Measurements from ENCODE around the gene DDRGK1.
A peak's percentile ranks its signal among the peaks of the same experiment; 100 is the strongest.

DDRGK1 gene

DNA sequence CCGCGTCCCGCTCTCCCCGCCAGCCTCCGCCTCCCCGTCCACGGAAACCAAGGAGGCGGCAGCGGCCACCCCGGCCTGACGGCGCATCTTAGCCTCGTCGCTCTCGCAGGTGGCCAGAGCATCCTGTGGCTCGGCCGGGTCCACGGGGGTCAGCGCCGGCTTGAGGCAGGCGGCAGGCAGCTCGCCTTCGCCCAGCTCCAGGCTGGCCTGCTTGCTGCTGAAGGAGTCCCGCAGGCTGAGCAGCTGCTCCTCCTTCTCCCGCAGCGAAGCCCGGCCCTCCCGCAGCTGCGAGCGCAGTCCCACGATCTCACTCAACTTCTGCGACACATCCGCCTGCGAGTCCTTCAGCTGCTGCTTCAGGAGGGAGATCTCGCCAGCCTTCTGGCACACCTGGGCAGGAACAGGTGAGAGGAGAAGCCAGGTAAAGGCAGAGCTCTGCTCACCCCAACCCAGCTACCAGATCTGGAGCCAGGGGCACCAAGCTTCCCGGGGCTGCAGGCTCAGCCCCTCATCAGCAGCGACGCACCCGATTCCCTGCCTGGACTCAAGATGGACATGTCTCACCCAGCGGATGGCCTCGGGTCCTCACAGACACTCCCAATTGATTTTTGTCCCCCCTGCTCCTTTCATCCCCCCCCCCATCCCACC, 39.6 kb downstream of the DDRGK1 start:
- TF ChIP-seq, protein P1, sequence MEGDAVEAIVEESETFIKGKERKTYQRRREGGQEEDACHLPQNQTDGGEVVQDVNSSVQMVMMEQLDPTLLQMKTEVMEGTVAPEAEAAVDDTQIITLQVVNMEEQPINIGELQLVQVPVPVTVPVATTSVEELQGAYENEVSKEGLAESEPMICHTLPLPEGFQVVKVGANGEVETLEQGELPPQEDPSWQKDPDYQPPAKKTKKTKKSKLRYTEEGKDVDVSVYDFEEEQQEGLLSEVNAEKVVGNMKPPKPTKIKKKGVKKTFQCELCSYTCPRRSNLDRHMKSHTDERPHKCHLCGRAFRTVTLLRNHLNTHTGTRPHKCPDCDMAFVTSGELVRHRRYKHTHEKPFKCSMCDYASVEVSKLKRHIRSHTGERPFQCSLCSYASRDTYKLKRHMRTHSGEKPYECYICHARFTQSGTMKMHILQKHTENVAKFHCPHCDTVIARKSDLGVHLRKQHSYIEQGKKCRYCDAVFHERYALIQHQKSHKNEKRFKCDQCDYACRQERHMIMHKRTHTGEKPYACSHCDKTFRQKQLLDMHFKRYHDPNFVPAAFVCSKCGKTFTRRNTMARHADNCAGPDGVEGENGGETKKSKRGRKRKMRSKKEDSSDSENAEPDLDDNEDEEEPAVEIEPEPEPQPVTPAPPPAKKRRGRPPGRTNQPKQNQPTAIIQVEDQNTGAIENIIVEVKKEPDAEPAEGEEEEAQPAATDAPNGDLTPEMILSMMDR (IDR thresholded peaks at IDR 0.05), result no peak
- TF ChIP-seq ZFX (IDR thresholded peaks at IDR 0.05; ENCODE audit: borderline replicate concordance), result no peak
- no peak overlapping the region for H3K27ac ChIP-seq

DNA sequence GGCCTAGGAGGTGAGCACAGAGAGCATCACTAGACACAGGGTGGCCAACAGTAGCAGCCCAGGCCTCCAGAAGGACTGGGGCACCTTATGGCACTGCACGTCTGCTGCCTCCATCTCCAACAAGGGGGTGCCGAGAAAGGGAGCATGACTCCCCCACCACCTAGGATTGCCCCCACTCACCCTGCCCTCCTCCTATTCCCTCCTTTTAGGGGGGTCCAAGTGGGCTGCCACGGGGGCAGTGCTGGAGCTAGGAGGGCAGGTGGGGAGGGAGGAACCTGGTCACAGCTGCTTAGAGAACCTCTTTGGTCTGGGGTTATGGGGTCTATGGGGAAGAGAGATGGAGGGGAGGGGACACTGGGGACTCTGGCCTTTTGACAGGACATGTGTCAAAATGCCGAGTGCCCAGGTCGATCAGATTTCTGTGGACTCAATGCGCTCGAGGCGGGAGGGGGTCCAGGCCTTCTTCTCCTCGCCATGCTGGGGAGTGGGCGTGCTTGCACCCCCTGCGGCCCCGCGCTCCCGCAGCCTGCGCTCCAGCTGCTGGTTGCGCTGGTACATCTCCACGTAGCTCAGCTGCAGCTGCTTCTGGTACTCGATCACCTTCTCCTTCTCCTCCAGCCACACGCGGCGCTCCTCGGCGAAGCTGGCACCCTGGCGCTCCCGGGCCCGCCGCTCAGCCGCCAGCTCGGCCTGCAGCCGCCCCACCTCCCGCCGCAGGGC, 40.3 kb downstream of the DDRGK1 start:
- no peak overlapping the region for H3K27ac ChIP-seq
- TF ChIP-seq, protein P1 (IDR thresholded peaks at IDR 0.05), result no peak
- TF ChIP-seq ZFX (IDR thresholded peaks at IDR 0.05; ENCODE audit: borderline replicate concordance), result no peak

DNA sequence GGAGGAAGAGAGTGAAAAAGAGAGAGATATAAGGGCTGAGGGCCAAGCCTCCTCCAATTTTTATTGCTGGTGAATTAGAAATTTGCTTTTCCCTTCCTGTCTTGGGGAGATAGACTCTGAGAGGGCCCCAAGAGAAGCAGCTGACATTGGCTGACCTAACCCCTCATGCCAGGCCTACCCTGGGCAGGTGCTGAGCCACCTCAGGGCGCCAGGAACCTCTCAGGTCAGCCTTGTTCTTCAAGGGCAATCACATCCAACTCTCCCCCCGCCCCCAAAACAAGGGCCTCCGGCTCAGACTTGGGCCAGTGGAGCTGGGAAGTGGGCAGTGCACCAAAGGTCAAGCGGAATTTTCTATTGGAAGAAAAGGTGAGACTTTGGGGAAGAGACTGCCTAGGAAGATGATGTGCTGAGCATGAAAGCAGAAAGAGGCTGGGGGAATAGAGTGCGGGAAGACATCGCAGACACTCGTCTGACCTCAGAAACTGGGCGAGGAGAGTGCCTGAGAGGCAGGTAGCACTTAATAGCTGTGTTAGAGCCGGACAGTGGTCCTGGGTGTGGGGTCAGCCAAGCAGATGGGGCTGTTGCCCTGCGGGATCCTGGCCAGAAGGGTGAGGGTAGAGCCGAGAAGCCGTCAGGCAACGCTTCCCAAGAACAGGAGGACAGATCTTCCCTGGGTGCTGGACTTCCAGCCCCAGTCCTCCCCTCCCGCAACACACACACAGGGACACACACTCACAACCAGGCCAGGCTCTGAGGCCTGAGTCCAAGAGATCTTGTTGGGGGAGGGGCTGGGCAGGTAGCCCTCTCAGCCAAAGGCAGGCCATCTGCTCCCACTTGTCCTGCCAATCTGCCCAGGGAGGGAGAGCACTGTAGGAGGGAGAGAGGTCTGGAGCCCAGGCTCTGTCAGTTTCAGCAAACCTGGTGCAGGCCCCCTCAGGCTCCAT, 41.1 kb downstream of the DDRGK1 start:
- TF ChIP-seq ZFX (IDR thresholded peaks at IDR 0.05; ENCODE audit: borderline replicate concordance), result no peak
- TF ChIP-seq, protein P1 (IDR thresholded peaks at IDR 0.05), result no peak
- H3K27ac ChIP-seq, result no peak overlapping the region

DNA sequence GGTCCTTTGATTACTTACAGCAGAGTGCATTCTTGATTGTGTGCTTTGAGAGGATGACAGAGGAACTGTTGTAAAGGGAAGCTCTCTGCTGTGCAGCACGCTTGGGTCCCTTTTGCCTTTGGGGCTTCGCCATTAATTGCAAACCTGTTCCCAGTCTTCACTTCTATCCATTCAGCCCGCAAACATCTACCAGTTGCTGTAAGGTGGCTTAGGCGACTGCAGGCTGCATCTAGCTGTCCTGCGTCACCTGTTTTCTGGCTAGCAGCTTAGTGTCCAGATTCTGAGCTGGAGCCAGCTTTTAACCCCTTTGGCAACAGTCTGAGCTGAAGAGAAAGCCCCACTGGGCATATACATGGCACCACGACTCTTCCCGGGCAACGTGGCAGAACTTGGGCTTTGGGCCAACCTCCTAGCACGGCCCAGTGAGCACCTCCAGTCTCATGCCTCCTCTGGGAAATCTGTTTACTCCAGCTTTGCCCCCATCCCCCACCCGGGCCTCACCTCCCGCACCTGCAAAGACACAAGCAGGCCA, 42.3 kb downstream of the DDRGK1 start:
- H3K27ac ChIP-seq, result no peak overlapping the region
- TF ChIP-seq, protein P1 (IDR thresholded peaks at IDR 0.05), result no peak
- no peak for TF ChIP-seq ZFX (IDR thresholded peaks at IDR 0.05; ENCODE audit: borderline replicate concordance)

DNA sequence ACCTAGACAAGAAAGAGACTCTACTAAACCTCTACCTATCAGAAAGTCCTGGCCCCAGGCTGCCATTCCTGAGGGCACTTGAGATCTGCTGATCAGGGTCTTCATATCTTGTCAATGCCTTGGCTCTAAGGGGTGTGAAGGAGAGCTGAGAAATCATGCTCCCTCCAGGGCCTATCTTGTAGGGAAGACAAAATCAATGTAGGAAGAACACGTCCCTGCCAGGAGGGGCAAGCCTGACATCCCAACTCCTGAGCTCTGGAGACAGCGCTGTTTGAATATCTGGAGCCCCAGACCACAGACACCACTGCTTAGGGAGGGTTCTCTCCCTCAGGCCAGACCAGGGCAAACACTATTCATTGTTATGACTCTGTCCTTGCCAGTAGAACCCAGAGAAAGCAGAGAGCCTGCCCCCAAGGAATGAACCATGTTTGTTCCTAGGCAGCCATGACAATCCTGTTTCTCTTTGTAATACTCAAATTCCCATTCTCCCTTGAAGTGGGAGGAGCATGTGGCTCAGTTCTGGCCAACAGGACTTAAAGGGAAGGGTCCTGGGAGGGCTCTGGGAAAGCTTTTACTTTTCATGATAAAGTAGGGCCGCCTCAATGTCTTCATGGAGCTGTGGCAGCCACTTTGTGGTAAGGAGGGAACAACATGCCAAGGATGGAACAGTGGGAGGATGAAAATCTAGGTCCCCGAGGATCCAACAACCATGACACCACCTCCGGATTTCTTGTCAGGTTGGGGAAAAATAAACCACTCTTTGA, 43.0 kb downstream of the DDRGK1 start:
- TF ChIP-seq, protein P1 (IDR thresholded peaks at IDR 0.05), result no peak
- TF ChIP-seq ZFX (IDR thresholded peaks at IDR 0.05; ENCODE audit: borderline replicate concordance), result no peak
- no peak overlapping the region for H3K27ac ChIP-seq

DNA sequence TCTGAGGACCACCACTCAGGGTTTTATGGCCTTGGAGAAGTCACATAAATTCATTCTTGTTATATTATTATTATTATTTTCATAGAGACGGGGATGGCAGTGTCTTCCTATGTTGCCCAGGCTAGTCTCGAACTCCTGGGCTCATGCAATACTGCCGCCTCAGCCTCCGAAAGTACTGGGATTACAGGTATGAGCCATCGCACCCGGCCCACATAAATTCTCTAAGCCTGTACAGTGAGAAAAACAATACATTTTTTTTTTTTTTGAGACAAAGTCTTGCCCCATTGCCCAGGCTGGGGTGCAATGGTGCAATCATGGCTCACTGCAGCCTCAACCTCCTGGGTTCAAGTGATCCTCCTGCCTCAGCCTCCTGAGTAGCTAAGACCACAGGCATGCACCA, 44.1 kb downstream of the DDRGK1 start:
- TF ChIP-seq, protein P1 (IDR thresholded peaks at IDR 0.05), result no peak
- no peak for TF ChIP-seq ZFX (IDR thresholded peaks at IDR 0.05; ENCODE audit: borderline replicate concordance)
- peak overlapping the region; percentile 81 for H3K27ac ChIP-seq

Measured in 22Rv1 (cell line).